ENCODE data around the gene MEN1. TPM values are rescaled to one million over a fixed set of nuclear protein-coding genes. Genes with fewer than 3 reads are reported as not detected.

Gene MEN1
- total and polyA plus RNA-seq, 9 of the 15 experiments (the other 6 are each of a cell fraction or from before 2014, with no cell fraction given) = 3.4 to 57.2 (median 19.3) TPM

- TF ChIP-seq PATZ1 (CRISPR knock-in tag; IDR thresholded peaks at IDR 0.05; ENCODE audit: borderline replicate concordance) (no peak), RBM22 (IDR thresholded peaks at IDR 0.05; ENCODE audit: low read depth, low read length, poor library complexity, severe bottlenecking) (no peak), ZNF384 (IDR thresholded peaks at IDR 0.05; ENCODE audit: low read depth, low read length) (no peak), ZNF785 (CRISPR knock-in tag; IDR thresholded peaks at IDR 0.05) (no peak), CBX1 (IDR thresholded peaks at IDR 0.05; ENCODE audit: low read depth) (no peak), MECOM (CRISPR knock-in tag; IDR thresholded peaks at IDR 0.05) (no peak), TEAD2 (tag; IDR thresholded peaks at IDR 0.05) (no peak), HNRNPUL1 (IDR thresholded peaks at IDR 0.05; ENCODE audit: low read length) (no peak), STAT5A (IDR thresholded peaks at IDR 0.05; ENCODE audit: borderline replicate concordance, low read length) (no peak), DPF2 (IDR thresholded peaks at IDR 0.05) (no peak), TOE1 (IDR thresholded peaks at IDR 0.05; ENCODE audit: borderline replicate concordance) (no peak), TOE1 (CRISPR knock-in tag; IDR thresholded peaks at IDR 0.05; ENCODE audit: borderline replicate concordance, low read depth) (no peak), KLF6 (CRISPR knock-in tag; IDR thresholded peaks at IDR 0.05; ENCODE audit: borderline replicate concordance) (no peak), XRCC5 (IDR thresholded peaks at IDR 0.05; ENCODE audit: low read depth, low read length) (no peak), ZNF354B (CRISPR knock-in tag; IDR thresholded peaks at IDR 0.05) (no peak)
- TF ChIP-seq, protein P1, sequence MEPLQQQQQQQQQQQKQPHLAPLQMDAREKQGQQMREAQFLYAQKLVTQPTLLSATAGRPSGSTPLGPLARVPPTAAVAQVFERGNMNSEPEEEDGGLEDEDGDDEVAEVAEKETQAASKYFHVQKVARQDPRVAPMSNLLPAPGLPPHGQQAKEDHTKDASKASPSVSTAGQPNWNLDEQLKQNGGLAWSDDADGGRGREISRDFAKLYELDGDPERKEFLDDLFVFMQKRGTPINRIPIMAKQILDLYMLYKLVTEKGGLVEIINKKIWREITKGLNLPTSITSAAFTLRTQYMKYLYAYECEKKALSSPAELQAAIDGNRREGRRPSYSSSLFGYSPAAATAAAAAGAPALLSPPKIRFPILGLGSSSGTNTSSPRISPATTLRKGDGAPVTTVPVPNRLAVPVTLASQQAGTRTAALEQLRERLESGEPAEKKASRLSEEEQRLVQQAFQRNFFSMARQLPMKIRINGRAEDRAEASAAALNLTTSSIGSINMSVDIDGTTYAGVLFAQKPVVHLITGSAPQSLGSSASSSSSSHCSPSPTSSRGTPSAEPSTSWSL (CRISPR knock-in tag; IDR thresholded peaks at IDR 0.05; ENCODE audit: borderline replicate concordance) = no peak
- Histone ChIP-seq H2AFZ (ENCODE audit: low read depth, low read length) (no peak overlapping the region), H3K9me1 (ENCODE audit: control insufficient read depth, insufficient read depth, low read length) (no peaks in the 10 kb centered on the region), H3K4me3 (no peak overlapping the region), H3K27me3 (ENCODE audit: control insufficient read depth in 2 of 2, insufficient read depth in 2 of 2, low read length in 2 of 2) (no peaks in the 10 kb centered on the region), H3K9me3 (replicated peaks; ENCODE audit: control insufficient read depth, insufficient read depth, low read depth, low read length) (no peaks in the 10 kb centered on the region), H3K9ac (ENCODE audit: insufficient read depth in 1 of 2, low read depth in 2 of 2, low read length in 2 of 2) (peak overlapping the region in 1 of 2 experiments; percentile 85; a peak in 2 of 4 replicates), H3K36me3 (ENCODE audit: control insufficient read depth, insufficient read depth, low read length) (peaks cover 4% of the 10 kb centered on the region; the same call in 1 of the 3 replicates), H3K79me2 (ENCODE audit: control insufficient read depth, insufficient read depth, low read length) (no peaks in the 10 kb centered on the region), H3K27ac (ENCODE audit: extremely low read depth, low read depth, low read length) (no peak overlapping the region), H3K4me1 (replicated peaks in 1 of 2; ENCODE audit: control insufficient read depth in 2 of 2, insufficient read depth in 2 of 2, low read length in 2 of 2) (peaks cover 29 to 71% of the 10 kb centered on the region in 2 experiments), H3K4me2 (ENCODE audit: insufficient read depth, low read length) (no peak overlapping the region), H4K20me1 (replicated peaks; ENCODE audit: control insufficient read depth, insufficient read depth, low read length) (no peaks in the 10 kb centered on the region)
- in situ Hi-C loops (cut with MboI) (no loop called here), intact Hi-C loops (cut with micrococcal nuclease) (no loop called here)
- no peak for FAIRE-seq
- ChIA-PET POLR2A (interaction anchor here (0.6 to 1.6 kb wide), 4 partner anchors 21 to 321 kb away, joined by 3 to 5 read pairs (median 3); partner anchors contain the start of gene SF1), CTCF (ENCODE audit: low intra/inter-chr PET ratio) (no interaction called here)
- DNase-seq (ENCODE audit: extremely low read depth in 1 of 4, low spot score in 3 of 4) = no peak
- ATAC-seq = no peak
- BruUV-seq (replicated peaks) = no TSS peak
- 77% methylated on average over 6 of the region's 7 CpGs for WGBS (ENCODE audit: insufficient coverage, low coverage, missing lambda C conversion rate)
Measured at GRCh38 chr11:64799256-64799622, 11.1 kb downstream of the MEN1 start.
